Liver (tissue), 9 donors: ENCODE results near the gene KIF26B. TPM values are rescaled to one million over a fixed set of nuclear protein-coding genes. Genes with fewer than 3 reads are reported as not detected.

ENCODE experiments used
- DNase-seq: peaks from one replicate; pipeline ENCODE4 v3.0.0-alpha.2; 2017; ENCODE audit warnings: low spot score
- H3K27ac ChIP-seq, 2 donors: one replicate each; pipeline ENCODE4 v1.7.0; 2013; ENCODE audit warnings: inconsistent platforms in 2 of 2, low read length in 2 of 2, control low read depth in 1 of 2, low read depth in 1 of 2, mild to moderate bottlenecking in 1 of 2
- H3K27me3 ChIP-seq, 4 donors: one replicate each; pipeline versions ENCODE4 v1.6.1 to v1.7.0; 2013; ENCODE audit warnings: low read length in 3 of 4, inconsistent platforms in 1 of 4, mild to moderate bottlenecking in 1 of 4, moderate library complexity in 1 of 4; ENCODE audit not compliant: control insufficient read depth in 4 of 4, insufficient read depth in 4 of 4
- H3K36me3 ChIP-seq, 4 donors: one replicate each; pipeline versions ENCODE4 v1.6.1 to v1.7.0; 2013; ENCODE audit warnings: low read length in 3 of 4, mild to moderate bottlenecking in 3 of 4, low read depth in 1 of 4, moderate library complexity in 1 of 4; ENCODE audit not compliant: control insufficient read depth in 4 of 4, insufficient read depth in 3 of 4
- H3K4me1 ChIP-seq, 4 donors: one replicate each; pipeline versions ENCODE4 v1.6.1 to v1.7.0; 2013; ENCODE audit warnings: low read length in 3 of 4, mild to moderate bottlenecking in 3 of 4, moderate library complexity in 1 of 4; ENCODE audit not compliant: control insufficient read depth in 4 of 4, insufficient read depth in 4 of 4
- H3K4me3 ChIP-seq, 3 donors: one replicate each; pipeline versions ENCODE4 v1.6.1 to v1.7.0; 2013; ENCODE audit warnings: low read length in 3 of 3, control low read depth in 1 of 3, low read depth in 1 of 3, mild to moderate bottlenecking in 1 of 3
- H3K9ac ChIP-seq, 2 donors: one replicate each; pipeline ENCODE4 v1.7.0; 2013; ENCODE audit warnings: low read length in 2 of 2, mild to moderate bottlenecking in 2 of 2, moderate library complexity in 2 of 2, control low read depth in 1 of 2, low read depth in 1 of 2
- H3K9me3 ChIP-seq, 4 donors: one replicate each; pipeline versions ENCODE4 v1.6.1 to v1.7.0; 2013; ENCODE audit warnings: low read length in 3 of 4; ENCODE audit not compliant: control insufficient read depth in 4 of 4
- ATF3 ChIP-seq: IDR thresholded peaks from 2 replicates; pipeline ENCODE4 v1.6.1; 2016; ENCODE audit warnings: antibody characterized with exemption
- CTCF ChIP-seq: fragments of 150-350 bp; IDR thresholded peaks from 2 replicates; pipeline ENCODE4 v1.5.1; 2017; ENCODE audit warnings: improper control_type of control experiment, low read depth, low read length; ENCODE audit not compliant: missing input control
- EGR1 ChIP-seq, 2 donors: IDR thresholded peaks; 2 replicates each; pipeline ENCODE4 v1.6.1; 2016 to 2018; ENCODE audit warnings: antibody characterized with exemption in 2 of 2, low read depth in 2 of 2
- FOXA1 ChIP-seq: IDR thresholded peaks from 2 replicates; pipeline ENCODE4 v1.6.1; 2016; ENCODE audit warnings: antibody characterized with exemption
- FOXA2 ChIP-seq: IDR thresholded peaks from 2 replicates; pipeline ENCODE4 v1.6.1; 2016; ENCODE audit warnings: antibody characterized with exemption
- GABPA ChIP-seq, 2 donors: IDR thresholded peaks in 1 of 2; conservative IDR thresholded peaks in 1 of 2; 2 replicates each; pipeline ENCODE4 v1.6.1; 2016; ENCODE audit warnings: antibody characterized with exemption in 2 of 2, mild to moderate bottlenecking in 1 of 2, moderate library complexity in 1 of 2
- HNF4A ChIP-seq, 2 donors: conservative IDR thresholded peaks; 2 replicates each; pipeline ENCODE4 v1.6.1; 2016; ENCODE audit warnings: antibody characterized with exemption in 2 of 2, mild to moderate bottlenecking in 2 of 2
- HNF4G ChIP-seq: IDR thresholded peaks from 2 replicates; pipeline ENCODE4 v1.6.1; 2016; ENCODE audit warnings: antibody characterized with exemption
- JUND ChIP-seq, 2 donors: IDR thresholded peaks; 2 replicates each; pipeline ENCODE4 v1.6.1; 2016; ENCODE audit warnings: antibody characterized with exemption in 2 of 2
- MAX ChIP-seq: IDR thresholded peaks from 2 replicates; pipeline ENCODE4 v1.6.1; 2016; ENCODE audit warnings: antibody characterized with exemption
- NR2F2 ChIP-seq: IDR thresholded peaks from 2 replicates; pipeline ENCODE4 v1.6.1; 2016; ENCODE audit warnings: antibody characterized with exemption
- RAD21 ChIP-seq, 2 donors: IDR thresholded peaks; 2 replicates each; pipeline ENCODE4 v1.6.1; 2016; ENCODE audit warnings: antibody characterized with exemption in 2 of 2, mild to moderate bottlenecking in 2 of 2
- REST ChIP-seq: IDR thresholded peaks from 2 replicates; pipeline ENCODE4 v1.6.1; 2016; ENCODE audit warnings: antibody characterized with exemption, mild to moderate bottlenecking
- RXRA ChIP-seq, 2 donors: IDR thresholded peaks; 2 replicates each; pipeline ENCODE4 v1.6.1; 2017 to 2018; ENCODE audit warnings: antibody characterized with exemption in 2 of 2, mild to moderate bottlenecking in 1 of 2
- SP1 ChIP-seq: IDR thresholded peaks from 2 replicates; pipeline ENCODE4 v1.6.1; 2018; ENCODE audit warnings: antibody characterized with exemption, mild to moderate bottlenecking
- TAF1 ChIP-seq: conservative IDR thresholded peaks from 2 replicates; pipeline ENCODE4 v1.6.1; 2016; ENCODE audit warnings: antibody characterized with exemption, mild to moderate bottlenecking
- YY1 ChIP-seq: IDR thresholded peaks from 2 replicates; pipeline ENCODE4 v1.6.1; 2016; ENCODE audit warnings: antibody characterized with exemption, mild to moderate bottlenecking
- ZBTB33 ChIP-seq: IDR thresholded peaks from 2 replicates; pipeline ENCODE4 v1.6.1; 2016; ENCODE audit warnings: antibody characterized with exemption
- WGBS: extraction: QIAGEN DNeasy Blood & Tissue Kit; methylation state at CpG from one replicate; pipeline ENCODE4 v1.1.7; 2013; 5-methylcytosine and 5-hydroxymethylcytosine counted together
- polyA plus RNA-seq, 2 donors: library from polyadenylated mRNA; stranded (reverse) in 1 of 2; unstranded in 1 of 2; fragments of 200-250 nt in 1 of 2; fragments of >200 nt in 1 of 2; fragmentation: Nextera tagmentation in 1 of 2; extraction: Ambion mirVana in 1 of 2; gene quantifications; one replicate each; pipeline versions ENCODE4 v1.2.1 to v1.2.3, GENCODE V29; 2013 to 2015
- total RNA-seq, 2 donors: library from RNA; depleted of rRNA; stranded (reverse); fragments of >200 nt; gene quantifications; one replicate each; pipeline ENCODE4 v1.2.3, GENCODE V29; 2014
- donor health status: healthy.
- donor health status: healthy.
- donor health status: healthy.
- donor health status: healthy.
- donor health status: healthy.

Gene KIF26B
- total and polyA plus RNA-seq, 4 donors: 0.10 to 1.7 (median 0.34) TPM

GRCh38 chr1:245621589-245621988 lies 466.8 kb downstream of the KIF26B start:
- TF ChIP-seq EGR1 (IDR thresholded peaks at IDR 0.05; ENCODE audit: low read depth in 2 of 2): no peak
- TF ChIP-seq ATF3: no peak
- no peak for TF ChIP-seq HNF4G
- TF ChIP-seq HNF4A (conservative IDR thresholded peaks at IDR 0.05): no peak
- no peak for TF ChIP-seq TAF1
- TF ChIP-seq FOXA2: no peak
- no peak for TF ChIP-seq YY1
- TF ChIP-seq RXRA (IDR thresholded peaks at IDR 0.05): no peak
- no peak for TF ChIP-seq REST
- no peak for TF ChIP-seq CTCF
- TF ChIP-seq ZBTB33: no peak
- TF ChIP-seq SP1: no peak
- no peak for TF ChIP-seq JUND (IDR thresholded peaks at IDR 0.05)
- TF ChIP-seq FOXA1: no peak
- TF ChIP-seq GABPA (IDR thresholded peaks at IDR 0.05 in 1 of 2, conservative IDR thresholded peaks at IDR 0.05 in 1 of 2): no peak
- TF ChIP-seq RAD21 (IDR thresholded peaks at IDR 0.05): no peak
- no peak for TF ChIP-seq MAX
- TF ChIP-seq NR2F2: no peak
- WGBS: 80% methylated on average over 5 of the region's 5 CpGs
- H3K9ac ChIP-seq: no peak overlapping the region
- H3K27ac ChIP-seq: no peak overlapping the region
- H3K27me3 ChIP-seq: no peaks in the 10 kb centered on the region
- no peaks in the 10 kb centered on the region for H3K4me1 ChIP-seq
- no peaks in the 10 kb centered on the region for H3K36me3 ChIP-seq
- no peak for DNase-seq
- H3K9me3 ChIP-seq: no peaks in the 10 kb centered on the region
- no peak overlapping the region for H3K4me3 ChIP-seq
